SK-N-SH treated with all-trans-retinoic acid at 6 μM for 48 hours (cell line): Measurements from ENCODE around the gene DRD2.

Experiments
- ATAC-seq: fragments of 200-7000 bp; cut with Tn5 transposase; 3 replicates; pipeline ENCODE4 v1.9.1; 2020; ENCODE audit warnings: mild to moderate bottlenecking, moderate library complexity
- ARNTL ChIP-seq: fragments of 450-650 bp; formaldehyde crosslinking; IDR thresholded peaks from 2 replicates; pipeline ENCODE4 v1.5.0; 2020; ENCODE audit warnings: low read depth, mild to moderate bottlenecking, moderate library complexity, borderline replicate concordance
- BACH2 ChIP-seq: fragments of 250-450 bp; sonication (Bioruptor Pico); IDR thresholded peaks from 2 replicates; pipeline ENCODE4 v1.9.0; 2021; ENCODE audit warnings: mild to moderate bottlenecking, borderline replicate concordance
- ESRRG ChIP-seq: fragments of 250-450 bp; sonication (Bioruptor Pico); IDR thresholded peaks from 2 replicates; pipeline ENCODE4 v1.6.1; 2021; ENCODE audit warnings: mild to moderate bottlenecking
- GLIS3 ChIP-seq: fragments of 250-450 bp; sonication (Bioruptor Pico); IDR thresholded peaks from 2 replicates; pipeline ENCODE4 v1.5.0; 2020; ENCODE audit warnings: mild to moderate bottlenecking, moderate library complexity
- ISL1 ChIP-seq: fragments of 250-450 bp; sonication (Bioruptor Pico); IDR thresholded peaks from 2 replicates; pipeline ENCODE4 v2.1.2; 2022; ENCODE audit warnings: mild to moderate bottlenecking, moderate library complexity
- RARB ChIP-seq: fragments of 250-450 bp; sonication (Bioruptor Pico); IDR thresholded peaks from 2 replicates; pipeline ENCODE4 v1.8.0; 2021; ENCODE audit warnings: mild to moderate bottlenecking, moderate library complexity
- SNAI2 ChIP-seq: fragments of 250-450 bp; sonication (Bioruptor Pico); IDR thresholded peaks from 2 replicates; pipeline ENCODE4 v1.5.0; 2020; ENCODE audit warnings: mild to moderate bottlenecking, moderate library complexity
- TCF4 ChIP-seq: fragments of 250-450 bp; sonication (Bioruptor Pico); IDR thresholded peaks from 2 replicates; pipeline ENCODE4 v1.8.0; 2021; ENCODE audit warnings: mild to moderate bottlenecking, moderate library complexity, borderline replicate concordance
- TOX ChIP-seq: fragments of 250-450 bp; sonication (Bioruptor Pico); IDR thresholded peaks from 2 replicates; pipeline ENCODE4 v1.8.0; 2021; ENCODE audit warnings: mild to moderate bottlenecking, moderate library complexity, borderline replicate concordance
- ZFP30 ChIP-seq: fragments of 450-650 bp; formaldehyde crosslinking; IDR thresholded peaks from 2 replicates; pipeline ENCODE4 v1.5.0; 2022; ENCODE audit warnings: mild to moderate bottlenecking, moderate library complexity
- ZNF565 ChIP-seq: fragments of 450-650 bp; formaldehyde crosslinking; conservative IDR thresholded peaks from 2 replicates; pipeline ENCODE4 v1.5.0; 2020; ENCODE audit warnings: low read depth, mild to moderate bottlenecking, moderate library complexity
- ZNF8 ChIP-seq: fragments of 450-650 bp; formaldehyde crosslinking; IDR thresholded peaks from 2 replicates; pipeline ENCODE4 v1.5.0; 2020; ENCODE audit warnings: mild to moderate bottlenecking, moderate library complexity
- TF ChIP-seq, protein P1 (sequence below): fragments of 250-450 bp; sonication (Bioruptor Pico); IDR thresholded peaks from 2 replicates; pipeline ENCODE4 v1.5.0; 2020; ENCODE audit warnings: mild to moderate bottlenecking, moderate library complexity
- TF ChIP-seq, protein P2 (sequence below): fragments of 250-450 bp; sonication (Bioruptor Pico); IDR thresholded peaks from 2 replicates; pipeline ENCODE4 v1.5.1; 2021; ENCODE audit warnings: mild to moderate bottlenecking, moderate library complexity
- TF ChIP-seq, protein P3 (sequence below): fragments of 250-450 bp; sonication (Bioruptor Pico); IDR thresholded peaks from 2 replicates; pipeline ENCODE4 v1.8.0; 2021; ENCODE audit warnings: low read depth, mild to moderate bottlenecking, moderate library complexity, borderline replicate concordance
- TF ChIP-seq, protein P4 (sequence below): fragments of 250-450 bp; sonication (Bioruptor Pico); IDR thresholded peaks from 2 replicates; pipeline ENCODE4 v1.5.1; 2020; ENCODE audit warnings: low read depth, mild to moderate bottlenecking, moderate library complexity

Gene DRD2

DNA sequence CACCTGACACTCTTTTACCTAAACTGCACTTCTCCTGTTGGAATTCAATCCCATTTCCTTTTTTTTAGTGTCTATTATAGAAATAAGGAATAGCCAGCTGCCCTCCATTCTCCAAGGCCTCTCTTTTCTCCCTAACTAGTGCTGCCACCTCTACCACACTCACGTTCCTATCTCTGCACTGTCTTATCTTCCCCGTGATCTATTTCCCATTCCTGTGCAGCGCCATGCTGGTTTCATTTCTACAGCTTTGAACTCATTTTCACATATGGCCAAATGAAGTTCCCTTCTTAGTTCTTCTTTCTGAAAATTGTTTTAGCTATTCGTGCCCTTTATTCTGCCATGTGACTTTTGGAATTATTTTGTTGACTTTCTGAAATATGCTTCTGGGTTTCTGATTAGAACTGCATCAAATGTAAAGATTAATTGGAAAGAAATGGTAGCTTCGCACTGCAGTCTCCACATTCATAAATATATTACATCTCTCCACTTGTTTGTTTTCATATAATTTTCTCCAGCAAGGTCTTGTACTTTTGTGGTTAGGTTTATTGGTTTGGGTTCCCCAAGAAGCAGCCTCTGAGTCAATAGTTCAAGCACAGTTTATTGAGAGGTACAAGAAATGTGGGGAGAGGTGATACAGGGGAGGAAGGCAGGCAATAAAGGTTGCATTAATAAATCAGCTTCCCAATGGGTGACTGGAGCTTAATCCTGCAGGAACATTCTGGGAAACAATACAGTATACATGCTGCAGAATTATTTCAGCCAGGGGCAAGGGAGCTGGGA, 43.7 kb upstream of the DRD2 start:
- ATAC-seq = no peak

DNA sequence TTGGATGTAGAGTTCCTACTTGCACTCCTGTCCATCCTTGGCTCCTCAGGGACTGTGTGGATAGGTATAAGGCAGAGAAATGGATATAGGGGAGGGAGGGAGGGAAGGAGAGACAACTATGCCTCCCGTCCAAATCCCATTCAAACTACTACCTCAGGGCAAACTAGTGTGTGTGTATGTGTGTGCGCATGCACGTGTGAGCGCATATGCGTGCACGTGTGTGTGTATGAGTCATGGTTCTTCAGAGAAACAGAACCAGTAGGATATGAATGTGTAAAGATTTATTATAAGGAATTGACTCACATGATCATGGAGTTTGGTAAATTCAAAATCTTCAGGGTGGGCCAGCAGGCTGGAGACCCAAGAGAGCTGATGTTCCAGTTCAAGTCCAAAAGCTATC, 42.2 kb upstream of the DRD2 start:
- ATAC-seq = no peak

More for the DNA sequence above, 43.7 kb upstream of the DRD2 start:
- TF ChIP-seq TCF4 (CRISPR knock-in tag) (no peak), GLIS3 (CRISPR knock-in tag) (no peak), ZNF8 (CRISPR knock-in tag) (no peak), RARB (CRISPR knock-in tag) (no peak), ESRRG (CRISPR knock-in tag) (no peak), ZFP30 (CRISPR knock-in tag) (no peak), ISL1 (CRISPR knock-in tag) (no peak), ARNTL (no peak), TOX (no peak)
- TF ChIP-seq, protein P1, sequence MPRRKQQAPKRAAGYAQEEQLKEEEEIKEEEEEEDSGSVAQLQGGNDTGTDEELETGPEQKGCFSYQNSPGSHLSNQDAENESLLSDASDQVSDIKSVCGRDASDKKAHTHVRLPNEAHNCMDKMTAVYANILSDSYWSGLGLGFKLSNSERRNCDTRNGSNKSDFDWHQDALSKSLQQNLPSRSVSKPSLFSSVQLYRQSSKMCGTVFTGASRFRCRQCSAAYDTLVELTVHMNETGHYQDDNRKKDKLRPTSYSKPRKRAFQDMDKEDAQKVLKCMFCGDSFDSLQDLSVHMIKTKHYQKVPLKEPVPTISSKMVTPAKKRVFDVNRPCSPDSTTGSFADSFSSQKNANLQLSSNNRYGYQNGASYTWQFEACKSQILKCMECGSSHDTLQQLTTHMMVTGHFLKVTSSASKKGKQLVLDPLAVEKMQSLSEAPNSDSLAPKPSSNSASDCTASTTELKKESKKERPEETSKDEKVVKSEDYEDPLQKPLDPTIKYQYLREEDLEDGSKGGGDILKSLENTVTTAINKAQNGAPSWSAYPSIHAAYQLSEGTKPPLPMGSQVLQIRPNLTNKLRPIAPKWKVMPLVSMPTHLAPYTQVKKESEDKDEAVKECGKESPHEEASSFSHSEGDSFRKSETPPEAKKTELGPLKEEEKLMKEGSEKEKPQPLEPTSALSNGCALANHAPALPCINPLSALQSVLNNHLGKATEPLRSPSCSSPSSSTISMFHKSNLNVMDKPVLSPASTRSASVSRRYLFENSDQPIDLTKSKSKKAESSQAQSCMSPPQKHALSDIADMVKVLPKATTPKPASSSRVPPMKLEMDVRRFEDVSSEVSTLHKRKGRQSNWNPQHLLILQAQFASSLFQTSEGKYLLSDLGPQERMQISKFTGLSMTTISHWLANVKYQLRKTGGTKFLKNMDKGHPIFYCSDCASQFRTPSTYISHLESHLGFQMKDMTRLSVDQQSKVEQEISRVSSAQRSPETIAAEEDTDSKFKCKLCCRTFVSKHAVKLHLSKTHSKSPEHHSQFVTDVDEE (CRISPR knock-in tag) = no peak
- TF ChIP-seq, protein P2, sequence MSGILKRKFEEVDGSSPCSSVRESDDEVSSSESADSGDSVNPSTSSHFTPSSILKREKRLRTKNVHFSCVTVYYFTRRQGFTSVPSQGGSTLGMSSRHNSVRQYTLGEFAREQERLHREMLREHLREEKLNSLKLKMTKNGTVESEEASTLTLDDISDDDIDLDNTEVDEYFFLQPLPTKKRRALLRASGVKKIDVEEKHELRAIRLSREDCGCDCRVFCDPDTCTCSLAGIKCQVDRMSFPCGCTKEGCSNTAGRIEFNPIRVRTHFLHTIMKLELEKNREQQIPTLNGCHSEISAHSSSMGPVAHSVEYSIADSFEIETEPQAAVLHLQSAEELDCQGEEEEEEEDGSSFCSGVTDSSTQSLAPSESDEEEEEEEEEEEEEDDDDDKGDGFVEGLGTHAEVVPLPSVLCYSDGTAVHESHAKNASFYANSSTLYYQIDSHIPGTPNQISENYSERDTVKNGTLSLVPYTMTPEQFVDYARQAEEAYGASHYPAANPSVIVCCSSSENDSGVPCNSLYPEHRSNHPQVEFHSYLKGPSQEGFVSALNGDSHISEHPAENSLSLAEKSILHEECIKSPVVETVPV (CRISPR knock-in tag) = no peak
- TF ChIP-seq, protein P3, sequence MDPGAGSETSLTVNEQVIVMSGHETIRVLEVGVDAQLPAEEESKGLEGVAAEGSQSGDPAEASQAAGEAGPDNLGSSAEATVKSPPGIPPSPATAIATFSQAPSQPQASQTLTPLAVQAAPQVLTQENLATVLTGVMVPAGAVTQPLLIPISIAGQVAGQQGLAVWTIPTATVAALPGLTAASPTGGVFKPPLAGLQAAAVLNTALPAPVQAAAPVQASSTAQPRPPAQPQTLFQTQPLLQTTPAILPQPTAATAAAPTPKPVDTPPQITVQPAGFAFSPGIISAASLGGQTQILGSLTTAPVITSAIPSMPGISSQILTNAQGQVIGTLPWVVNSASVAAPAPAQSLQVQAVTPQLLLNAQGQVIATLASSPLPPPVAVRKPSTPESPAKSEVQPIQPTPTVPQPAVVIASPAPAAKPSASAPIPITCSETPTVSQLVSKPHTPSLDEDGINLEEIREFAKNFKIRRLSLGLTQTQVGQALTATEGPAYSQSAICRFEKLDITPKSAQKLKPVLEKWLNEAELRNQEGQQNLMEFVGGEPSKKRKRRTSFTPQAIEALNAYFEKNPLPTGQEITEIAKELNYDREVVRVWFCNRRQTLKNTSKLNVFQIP (CRISPR knock-in tag) = no peak
- TF ChIP-seq, protein P4, sequence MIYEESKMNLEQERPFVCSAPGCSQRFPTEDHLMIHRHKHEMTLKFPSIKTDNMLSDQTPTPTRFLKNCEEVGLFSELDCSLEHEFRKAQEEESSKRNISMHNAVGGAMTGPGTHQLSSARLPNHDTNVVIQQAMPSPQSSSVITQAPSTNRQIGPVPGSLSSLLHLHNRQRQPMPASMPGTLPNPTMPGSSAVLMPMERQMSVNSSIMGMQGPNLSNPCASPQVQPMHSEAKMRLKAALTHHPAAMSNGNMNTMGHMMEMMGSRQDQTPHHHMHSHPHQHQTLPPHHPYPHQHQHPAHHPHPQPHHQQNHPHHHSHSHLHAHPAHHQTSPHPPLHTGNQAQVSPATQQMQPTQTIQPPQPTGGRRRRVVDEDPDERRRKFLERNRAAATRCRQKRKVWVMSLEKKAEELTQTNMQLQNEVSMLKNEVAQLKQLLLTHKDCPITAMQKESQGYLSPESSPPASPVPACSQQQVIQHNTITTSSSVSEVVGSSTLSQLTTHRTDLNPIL (CRISPR knock-in tag) = no peak

More for the DNA sequence above, 42.2 kb upstream of the DRD2 start:
- no peak for TF ChIP-seq TCF4 (CRISPR knock-in tag)
- no peak for TF ChIP-seq GLIS3 (CRISPR knock-in tag)
- TF ChIP-seq, protein P3 (CRISPR knock-in tag) = no peak
- no peak for TF ChIP-seq ZNF565 (CRISPR knock-in tag)
- TF ChIP-seq ZFP30 (CRISPR knock-in tag) = no peak
- TF ChIP-seq ARNTL = no peak
- TF ChIP-seq BACH2 (CRISPR knock-in tag) = no peak
- TF ChIP-seq, protein P2 (CRISPR knock-in tag) = no peak
- no peak for TF ChIP-seq RARB (CRISPR knock-in tag)
- no peak for TF ChIP-seq SNAI2 (CRISPR knock-in tag)
- TF ChIP-seq TOX = no peak
